Psoas muscle (tissue), 8 donors: ENCODE data around the gene SCAANT1. TPM values are rescaled to one million over a fixed set of nuclear protein-coding genes. Genes with fewer than 3 reads are reported as not detected.

Source experiments
- ATAC-seq, 4 donors: fragments of 200-7000 bp; cut with Tn5 transposase; one replicate each; pipeline ENCODE4 v1.9.1; 2020; ENCODE audit warnings: moderate library complexity in 3 of 4, mild to moderate bottlenecking in 2 of 4
- DNase-seq, 2 donors: peaks; one replicate each; pipeline ENCODE4 v3.0.0-alpha.2; 2020
- H3K27ac ChIP-seq: fragments of 200-600 bp; one replicate; pipeline ENCODE4 v1.8.0; 2022
- H3K27me3 ChIP-seq, 3 donors: fragments of 200-600 bp in 1 of 3; one replicate each; pipeline versions ENCODE4 v1.6.1 to v1.8.0; 2013 to 2022; ENCODE audit warnings: low read length in 2 of 3, mild to moderate bottlenecking in 2 of 3, moderate library complexity in 1 of 3; ENCODE audit not compliant: insufficient read depth in 3 of 3
- H3K36me3 ChIP-seq, 2 donors: fragments of 200-600 bp in 1 of 2; one replicate each; pipeline versions ENCODE4 v1.6.1 to v1.8.0; 2013 to 2022; ENCODE audit warnings: low read depth in 1 of 2, mild to moderate bottlenecking in 1 of 2, moderate library complexity in 1 of 2; ENCODE audit not compliant: insufficient read depth in 1 of 2
- H3K4me1 ChIP-seq: fragments of 200-600 bp; one replicate; pipeline ENCODE4 v1.8.0; 2022
- H3K4me3 ChIP-seq: fragments of 200-600 bp; one replicate; pipeline ENCODE4 v1.8.0; 2022; ENCODE audit warnings: mild to moderate bottlenecking
- H3K9me3 ChIP-seq: fragments of 200-600 bp; one replicate; pipeline ENCODE4 v1.8.0; 2022
- WGBS, 3 donors: extraction: QIAGEN DNeasy Blood & Tissue Kit; methylation state at CpG; one replicate each; pipeline versions ENCODE4 v1.1.6 to v1.1.7; 2013; 5-methylcytosine and 5-hydroxymethylcytosine counted together
- intact Hi-C, 2 donors: fragments of 100-400 bp; cut with DNase I; formaldehyde crosslinking; loops; one replicate each; pipeline versions ENCODE4 v1.11.0 to v1.14.2; 2022
- polyA plus RNA-seq, 3 donors: library from polyadenylated mRNA; stranded (reverse); fragments of 200-250 nt; gene quantifications; one replicate each; pipeline ENCODE4 v1.2.3, GENCODE V29; 2013
- total RNA-seq, 4 donors: library from RNA; stranded (reverse); fragmentation: NEBNext Ultra II Directional in 2 of 4; extraction: Animal tissue kit (Norgen Biotek cat#: 25700) in 2 of 4; gene quantifications; one replicate each; pipeline versions ENCODE4 v1.2.1 to v1.2.4, GENCODE V29; 2021 to 2023
- TF ChIP-seq, protein P1 (sequence below): fragments of 200-600 bp; IDR thresholded peaks from one replicate; pipeline ENCODE4 v1.8.0; 2022; ENCODE audit warnings: antibody characterized with exemption
- donor health status: healthy with polysubstance abuse.
- donor health status: DM: no; HTN: no; CAD: no; lungs with moderate emphysema.
- donor health status: Bipolar disorder and iron deficiency.
- donor health status: healthy.
- donor health status: DM: yes; HTN: yes; CAD: no.
- donor health status: DM: no; HTN: no; CAD: no.
- donor health status: DM: no; HTN: no; CAD: no.
- donor health status: DM: yes; HTN: yes; CAD: no.

The SCAANT1 gene
- total and polyA plus RNA-seq, 7 donors: not detected

DNA sequence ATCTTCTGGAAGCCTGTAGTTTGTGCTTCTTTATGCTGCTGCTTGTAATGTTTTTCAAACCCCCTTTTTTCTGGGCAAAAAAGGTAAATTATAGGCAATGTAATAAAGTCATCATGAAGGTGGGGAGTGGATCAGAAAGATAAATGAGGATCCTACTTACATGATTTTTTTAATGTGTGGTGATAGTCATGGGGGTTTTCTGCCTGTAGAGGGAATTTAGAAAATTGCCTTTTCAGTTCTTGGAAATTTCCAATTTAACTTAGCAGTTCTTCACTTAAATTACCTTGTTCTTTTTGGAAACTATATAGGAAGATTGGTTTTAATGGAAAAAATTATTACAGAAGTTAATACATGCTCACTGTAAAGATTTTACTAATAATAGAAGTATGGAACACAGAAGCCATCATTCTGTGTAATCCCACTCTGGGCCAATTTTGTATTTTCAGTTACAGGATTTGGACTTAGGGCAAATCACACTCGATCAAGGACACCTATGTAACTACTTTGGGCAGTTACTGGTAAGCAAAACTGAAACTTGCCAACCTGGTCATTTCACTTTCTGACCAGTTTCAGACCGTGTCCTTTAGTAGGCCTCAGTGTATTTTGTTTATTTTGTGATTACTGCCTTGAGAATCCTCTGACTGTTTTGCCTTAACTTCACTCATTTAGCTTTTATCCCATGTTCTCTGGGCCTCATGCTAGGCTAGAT is 10.5 kb upstream of the SCAANT1 start:
- 84 to 93% (median 92%) methylated on average over 2 of the region's 2 CpGs for WGBS, 3 donors
- DNase-seq: no peak
- Histone ChIP-seq H3K9me3 (no peaks in the 10 kb centered on the region), H3K4me3 (no peak overlapping the region), H3K36me3 (peaks cover 3 to 65% of the 10 kb centered on the region in 2 donors), H3K4me1 (no peaks in the 10 kb centered on the region), H3K27me3 (no peaks in the 10 kb centered on the region), H3K27ac (no peak overlapping the region)
- TF ChIP-seq, protein P1, sequence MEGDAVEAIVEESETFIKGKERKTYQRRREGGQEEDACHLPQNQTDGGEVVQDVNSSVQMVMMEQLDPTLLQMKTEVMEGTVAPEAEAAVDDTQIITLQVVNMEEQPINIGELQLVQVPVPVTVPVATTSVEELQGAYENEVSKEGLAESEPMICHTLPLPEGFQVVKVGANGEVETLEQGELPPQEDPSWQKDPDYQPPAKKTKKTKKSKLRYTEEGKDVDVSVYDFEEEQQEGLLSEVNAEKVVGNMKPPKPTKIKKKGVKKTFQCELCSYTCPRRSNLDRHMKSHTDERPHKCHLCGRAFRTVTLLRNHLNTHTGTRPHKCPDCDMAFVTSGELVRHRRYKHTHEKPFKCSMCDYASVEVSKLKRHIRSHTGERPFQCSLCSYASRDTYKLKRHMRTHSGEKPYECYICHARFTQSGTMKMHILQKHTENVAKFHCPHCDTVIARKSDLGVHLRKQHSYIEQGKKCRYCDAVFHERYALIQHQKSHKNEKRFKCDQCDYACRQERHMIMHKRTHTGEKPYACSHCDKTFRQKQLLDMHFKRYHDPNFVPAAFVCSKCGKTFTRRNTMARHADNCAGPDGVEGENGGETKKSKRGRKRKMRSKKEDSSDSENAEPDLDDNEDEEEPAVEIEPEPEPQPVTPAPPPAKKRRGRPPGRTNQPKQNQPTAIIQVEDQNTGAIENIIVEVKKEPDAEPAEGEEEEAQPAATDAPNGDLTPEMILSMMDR: no peak
- intact Hi-C loops: no loop called here
- ATAC-seq: no peak

DNA sequence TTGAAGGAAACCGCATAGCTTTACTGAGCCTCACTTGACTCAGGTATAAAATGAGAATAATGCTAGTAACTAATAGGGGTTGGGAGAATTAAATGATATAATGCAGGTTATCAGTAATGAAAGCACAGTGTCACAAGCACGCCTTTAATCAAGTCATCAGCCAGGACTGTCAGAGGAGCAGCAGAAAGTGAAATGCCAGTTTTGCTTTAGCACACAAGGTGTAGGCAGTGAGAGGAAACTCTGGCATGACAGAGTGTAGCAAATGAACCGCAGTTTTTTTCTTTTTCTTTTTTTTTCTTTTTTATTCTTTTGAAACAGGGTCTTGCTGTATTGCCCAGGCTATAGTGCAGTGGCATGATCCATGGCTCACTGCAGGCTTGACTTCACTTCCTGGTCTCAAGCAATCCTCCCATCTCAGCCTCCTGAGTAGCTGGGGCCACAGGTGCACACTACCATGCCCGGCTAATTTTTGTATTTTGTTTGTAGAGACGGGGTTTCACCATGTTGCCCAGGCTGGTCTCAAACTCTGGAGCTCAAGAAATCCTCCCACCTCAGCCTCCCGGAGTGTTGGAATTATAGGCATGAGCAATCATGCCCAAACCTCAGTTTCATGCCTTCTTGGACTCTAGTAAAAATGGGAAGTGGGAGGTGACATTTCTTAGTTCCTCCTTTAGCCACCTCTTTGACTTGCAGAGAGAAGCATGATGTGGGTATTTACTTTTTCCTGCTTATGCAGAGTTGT is 9.7 kb upstream of the SCAANT1 start:
- Histone ChIP-seq H3K4me3 (no peak overlapping the region), H3K27ac (no peak overlapping the region), H3K9me3 (no peaks in the 10 kb centered on the region), H3K27me3 (no peaks in the 10 kb centered on the region), H3K4me1 (no peaks in the 10 kb centered on the region), H3K36me3 (peaks cover 3 to 65% of the 10 kb centered on the region in 2 donors)
- WGBS, 3 donors: 92 to 96% (median 94%) methylated on average over 6 of the region's 6 CpGs
- ATAC-seq: no peak
- no peak for DNase-seq
- intact Hi-C loops: no loop called here
- TF ChIP-seq, protein P1: no peak

DNA sequence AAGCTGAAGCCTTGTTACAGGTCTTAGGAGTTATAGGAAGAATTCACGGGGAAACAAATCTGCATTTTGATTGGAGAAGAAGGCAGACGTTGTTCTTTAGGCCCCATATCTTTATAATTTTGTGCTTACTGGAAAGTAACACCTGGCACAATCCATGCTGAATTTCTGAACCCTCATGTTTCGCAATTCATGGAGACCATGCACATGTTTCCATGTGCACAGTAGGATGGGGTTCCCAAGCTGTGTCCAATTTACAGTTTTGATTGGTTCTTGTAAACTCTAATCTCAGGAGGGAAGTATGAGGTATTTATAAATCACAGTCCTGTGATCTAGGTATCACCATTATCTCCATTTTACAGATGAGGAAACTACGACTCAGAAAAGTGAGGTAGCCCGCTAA is 7.8 kb upstream of the SCAANT1 start:
- H3K4me3 ChIP-seq: no peak overlapping the region
- TF ChIP-seq, protein P1: no peak
- H3K27me3 ChIP-seq: no peaks in the 10 kb centered on the region
- DNase-seq (no peak), ATAC-seq (no peak)
- H3K36me3 ChIP-seq: peaks cover 3 to 65% of the 10 kb centered on the region in 2 donors
- 90 to 94% (median 91%) methylated on average over 5 of the region's 5 CpGs for WGBS, 3 donors
- no peaks in the 10 kb centered on the region for H3K9me3 ChIP-seq
- no peak overlapping the region for H3K27ac ChIP-seq
- intact Hi-C loops: no loop called here
- no peaks in the 10 kb centered on the region for H3K4me1 ChIP-seq

DNA sequence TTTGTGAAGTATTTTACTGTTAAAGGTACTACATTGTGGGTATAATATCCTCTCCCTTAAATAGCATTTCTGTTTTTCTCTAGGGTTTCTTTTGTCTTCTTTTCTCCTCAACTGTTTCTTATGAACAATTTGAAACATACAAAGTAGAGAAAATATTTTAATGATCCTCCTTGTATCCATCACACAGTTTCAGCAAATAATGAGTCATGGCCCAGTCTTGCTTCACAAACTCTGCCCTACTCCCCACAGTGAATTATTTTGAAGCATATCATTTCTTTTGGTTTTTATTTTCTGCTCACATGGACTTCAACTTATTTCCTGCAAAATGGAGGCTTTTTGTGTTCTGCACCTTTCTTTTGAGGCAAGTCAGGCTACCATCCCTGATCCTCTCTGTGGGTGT is 6.1 kb upstream of the SCAANT1 start:
- Histone ChIP-seq H3K27me3 (no peaks in the 10 kb centered on the region), H3K27ac (no peak overlapping the region), H3K36me3 (peaks cover 3 to 61% of the 10 kb centered on the region in 2 donors), H3K9me3 (no peaks in the 10 kb centered on the region), H3K4me1 (peaks cover 10% of the 10 kb centered on the region), H3K4me3 (no peak overlapping the region)
- TF ChIP-seq, protein P1: no peak
- intact Hi-C loops: no loop called here
- no peak for DNase-seq
- ATAC-seq: no peak
